ENCODE data around the gene CACNA2D1.

CACNA2D1 gene

DNA sequence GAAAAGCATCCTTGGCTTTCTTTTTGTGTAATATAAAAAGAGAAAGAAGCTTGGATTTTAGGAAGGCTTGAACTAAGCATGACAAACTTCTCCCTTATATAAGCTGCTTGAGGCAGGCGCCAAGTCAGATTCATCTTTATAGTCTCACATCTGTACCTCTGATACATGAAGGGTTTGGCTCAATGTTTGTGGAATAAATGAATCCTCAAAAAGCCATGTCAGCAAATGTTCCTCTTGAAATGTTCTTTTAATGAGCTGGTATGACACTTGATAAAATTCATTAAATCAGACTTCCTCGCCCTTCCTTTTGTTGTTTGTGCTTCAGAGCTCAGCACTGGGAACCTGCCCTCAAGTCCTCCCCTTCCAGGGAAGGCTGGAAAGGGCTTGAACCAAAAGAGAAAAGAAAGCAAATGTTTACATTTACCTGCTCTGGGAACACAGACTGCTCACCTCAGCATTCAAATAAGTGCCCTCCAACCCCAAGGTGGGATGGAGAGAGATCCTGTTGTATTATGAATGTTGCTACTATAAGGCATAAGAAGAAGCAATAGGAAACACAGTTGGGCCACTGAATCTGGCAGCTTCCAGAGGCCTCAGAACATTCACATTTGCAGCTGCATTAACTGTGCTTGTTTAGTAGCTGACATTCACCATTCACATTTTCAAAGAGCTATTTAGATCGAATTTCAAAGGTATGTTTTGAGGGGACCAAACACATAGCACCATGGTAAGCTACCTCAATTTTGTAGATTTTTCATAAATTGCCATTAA, 212.6 kb downstream of the CACNA2D1 start:
- DNase-seq (ENCODE audit: low spot score): no peak

DNA sequence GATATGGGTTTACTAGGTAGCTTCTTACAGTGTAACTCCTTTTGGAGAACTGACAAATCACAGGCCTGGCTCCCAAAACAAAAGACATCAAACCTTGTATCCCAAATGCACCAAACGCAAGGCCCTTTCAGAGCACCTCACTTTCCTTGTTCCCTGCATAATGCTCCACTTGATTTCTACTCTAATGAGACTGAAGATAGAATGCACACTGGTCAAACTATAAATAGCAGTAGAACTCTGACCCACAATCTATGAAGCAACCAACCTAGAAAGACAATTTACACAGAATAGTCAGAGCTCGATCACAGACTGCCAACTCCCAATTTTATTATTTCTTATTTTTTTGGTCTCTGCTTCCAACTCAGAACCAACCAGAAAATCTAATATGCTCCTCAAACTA, 214.4 kb downstream of the CACNA2D1 start:
- no peak for DNase-seq (ENCODE audit: low spot score)

DNA sequence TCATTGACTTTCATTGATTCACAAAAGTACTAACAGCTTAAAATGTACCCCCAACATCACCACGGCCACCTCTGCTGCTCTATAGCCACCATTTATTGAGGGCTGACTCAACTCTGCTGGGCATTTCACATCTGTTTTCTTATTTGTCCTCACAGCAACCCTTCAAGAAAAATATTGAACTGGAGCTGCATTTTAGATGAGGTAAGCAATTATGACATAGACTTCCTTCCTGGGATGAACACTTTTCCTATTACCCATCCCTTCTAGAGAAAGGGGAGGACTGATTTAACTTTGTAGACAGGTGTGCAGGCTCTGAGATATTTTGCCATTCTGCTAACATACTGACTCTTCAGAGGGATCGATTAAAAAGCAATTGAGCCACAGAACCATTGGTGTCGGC, 217.4 kb downstream of the CACNA2D1 start:
- DNase-seq (ENCODE audit: low spot score): no peak

DNA sequence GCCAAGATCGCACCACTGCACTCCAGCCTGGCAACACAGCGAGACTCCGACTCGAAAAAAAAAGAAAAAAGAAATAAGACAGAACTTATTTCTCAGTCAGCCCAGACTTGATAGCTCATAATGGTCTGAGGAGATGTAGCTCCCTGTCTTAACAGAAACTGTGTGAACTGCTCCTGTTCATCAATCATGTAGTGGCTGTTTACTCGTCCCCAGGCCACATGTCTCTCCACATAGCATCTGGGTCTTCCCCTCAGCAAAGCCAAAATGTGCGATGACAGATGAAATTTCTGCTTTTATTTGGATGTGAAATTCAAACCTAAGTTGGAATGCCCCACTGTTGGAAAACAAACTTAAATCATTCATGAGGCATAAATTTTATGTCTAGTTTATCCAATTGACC, 219.0 kb downstream of the CACNA2D1 start:
- DNase-seq (ENCODE audit: low spot score): no peak

DNA sequence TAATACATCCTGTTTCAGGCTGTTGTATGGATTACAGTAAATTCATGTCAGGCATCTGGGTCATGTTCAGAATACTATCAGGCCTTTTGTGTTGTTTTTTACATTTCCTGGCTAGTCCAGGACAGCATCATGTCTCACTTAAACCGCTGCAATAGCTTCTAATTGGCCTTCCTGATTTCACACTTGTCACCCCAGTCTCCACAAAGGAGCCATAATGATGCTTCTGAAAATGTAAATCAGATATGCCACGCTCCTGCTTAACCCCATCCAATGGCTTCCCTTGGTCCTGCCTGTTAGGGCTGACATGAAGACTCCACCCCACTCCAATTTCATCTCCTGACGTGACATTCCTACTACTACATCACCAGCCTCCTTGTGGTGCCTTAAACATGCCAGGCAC, 220.0 kb downstream of the CACNA2D1 start:
- DNase-seq (ENCODE audit: low spot score): no peak

DNA sequence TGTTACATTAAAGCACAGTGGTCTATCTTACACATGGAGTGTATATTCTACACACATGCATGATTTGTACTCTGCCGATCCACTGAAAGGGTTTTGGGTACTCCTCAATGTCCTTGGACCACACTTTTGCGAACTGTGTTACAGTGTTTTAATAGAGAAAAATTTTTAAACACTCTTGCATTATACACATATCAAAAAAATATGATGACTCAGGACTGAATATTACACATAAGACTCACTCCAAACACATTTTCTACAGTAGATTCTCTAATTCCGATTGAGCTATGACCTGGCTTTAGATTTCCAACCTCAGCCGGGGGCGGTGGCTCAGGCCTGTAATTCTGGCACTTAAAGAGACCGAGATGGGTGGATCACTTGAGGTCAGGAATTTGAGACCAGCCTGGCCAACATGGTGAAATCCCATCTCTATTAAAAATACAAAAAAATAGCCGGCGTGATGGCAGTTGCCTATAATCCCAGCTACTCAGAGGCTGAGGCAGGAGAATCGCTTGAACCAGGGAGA, 222.4 kb downstream of the CACNA2D1 start:
- no peak for DNase-seq (ENCODE audit: low spot score)

DNA sequence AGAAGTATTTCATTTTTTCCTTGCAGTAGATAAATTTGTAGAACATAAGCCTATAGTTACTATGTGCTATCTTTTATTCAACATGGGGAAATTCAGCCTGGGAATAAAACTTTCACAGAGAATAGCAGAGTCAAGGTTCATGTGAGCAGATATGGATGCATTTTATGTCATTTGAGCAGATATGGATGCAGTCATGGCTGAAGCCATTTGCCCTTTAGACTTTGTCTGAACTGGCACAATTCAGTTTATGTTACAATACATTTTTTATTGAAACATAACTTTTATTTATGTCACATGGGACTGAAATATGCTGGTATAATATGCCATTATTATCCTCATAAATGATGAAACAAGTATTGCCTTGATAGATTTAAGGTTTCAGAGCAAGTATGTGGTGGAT, 231.1 kb downstream of the CACNA2D1 start:
- no peak for DNase-seq (ENCODE audit: low spot score)

DNA sequence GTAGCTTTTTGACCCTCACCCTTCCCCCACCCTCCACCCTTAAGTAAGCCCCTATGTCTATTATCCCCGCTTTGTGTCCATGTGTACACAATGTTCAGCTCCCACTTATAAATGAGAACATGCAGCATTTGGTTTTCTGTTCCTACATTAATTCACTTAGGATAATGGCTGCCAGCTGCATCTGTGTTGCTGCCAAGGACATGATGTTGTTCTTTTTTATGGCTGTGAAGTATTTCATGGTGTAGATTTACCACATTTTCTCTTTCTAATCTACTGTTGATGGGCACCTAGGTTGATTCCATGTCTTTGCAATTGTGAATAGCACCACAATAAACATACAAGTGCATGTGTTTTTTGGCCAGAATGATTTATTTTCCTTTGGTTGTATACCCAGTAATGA, 232.2 kb downstream of the CACNA2D1 start:
- DNase-seq (ENCODE audit: low spot score): no peak

DNA sequence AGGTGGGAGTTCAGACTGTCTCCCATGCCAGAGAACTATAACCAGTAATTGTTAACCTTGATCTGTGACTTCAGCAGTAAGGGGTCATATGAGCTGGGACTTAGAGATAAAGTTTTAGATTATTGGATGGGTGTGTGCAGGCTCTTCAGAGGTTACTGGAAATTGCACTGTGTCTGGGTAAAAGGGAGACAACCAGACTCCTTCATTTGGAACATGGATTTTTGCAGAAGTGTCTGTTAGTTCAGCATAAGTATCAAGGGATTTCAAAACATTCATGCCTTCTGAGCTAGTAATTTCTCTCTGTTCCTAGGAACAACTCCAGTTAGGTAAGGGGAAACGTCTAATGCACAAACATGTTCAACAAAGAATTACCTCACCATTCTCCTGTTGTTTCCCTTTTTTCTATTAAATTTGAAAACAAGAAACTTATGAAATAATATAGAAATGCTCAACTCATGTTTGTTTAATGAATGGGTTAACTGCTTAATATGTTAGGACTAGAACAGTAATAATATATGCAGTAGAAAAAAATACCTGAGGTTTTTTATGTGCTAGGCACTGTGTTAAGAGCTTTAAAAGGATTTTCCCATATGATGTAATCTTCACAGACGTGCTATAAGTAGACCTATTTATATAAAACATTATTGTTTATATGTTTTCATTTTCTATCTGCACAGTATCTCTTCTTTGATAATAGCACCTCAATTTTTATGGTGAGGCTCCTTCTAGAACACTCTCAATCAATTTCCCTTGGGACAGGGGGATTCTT, 233.0 kb downstream of the CACNA2D1 start:
- no peak for DNase-seq (ENCODE audit: low spot score)

DNA sequence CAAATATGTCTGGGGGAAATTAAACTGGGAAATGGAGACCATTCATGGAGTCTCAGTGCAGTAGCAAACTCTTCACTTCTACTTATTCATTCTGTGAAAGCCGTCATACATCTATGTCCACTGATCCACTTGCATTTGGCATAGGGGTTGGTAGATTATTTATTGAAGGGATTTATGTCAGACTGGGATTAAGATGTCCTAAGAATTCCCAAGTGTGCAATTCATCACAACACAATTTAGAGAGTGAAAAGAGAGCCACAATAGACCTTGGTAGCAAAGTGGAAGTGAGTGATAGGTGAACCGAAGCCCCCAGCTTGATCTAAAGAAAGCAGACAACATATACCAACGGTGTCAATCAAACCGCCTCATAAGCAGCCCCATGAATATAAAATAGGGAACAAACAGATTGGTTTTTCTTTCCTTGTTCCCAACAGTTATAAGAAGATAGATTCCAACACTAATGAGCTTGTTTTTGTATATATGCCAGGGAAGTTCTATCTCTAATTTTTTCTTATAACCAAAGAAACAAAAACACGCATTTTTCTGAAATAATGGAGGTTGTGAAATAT, 234.3 kb downstream of the CACNA2D1 start:
- no peak for DNase-seq (ENCODE audit: low spot score)

DNA sequence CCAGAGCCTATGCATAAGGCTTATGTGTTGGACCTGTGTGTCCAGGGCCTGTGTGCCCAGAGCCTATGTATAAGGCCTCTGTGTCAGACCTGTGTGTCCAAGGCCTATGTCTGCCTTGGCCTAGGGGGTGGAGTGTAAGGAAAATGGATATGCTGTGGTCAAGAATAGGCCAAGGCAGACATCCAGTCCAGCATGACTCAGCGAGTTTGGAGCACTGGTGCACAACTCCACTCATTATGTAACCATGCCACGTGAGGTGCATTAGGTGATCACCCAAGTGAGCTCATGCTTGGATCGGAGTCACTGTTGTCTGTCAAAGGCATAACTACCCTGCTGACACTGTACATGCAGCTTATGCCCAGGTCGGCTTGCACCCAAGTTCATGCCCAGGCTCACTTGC, 238.9 kb downstream of the CACNA2D1 start:
- DNase-seq (ENCODE audit: low spot score): no peak

DNA sequence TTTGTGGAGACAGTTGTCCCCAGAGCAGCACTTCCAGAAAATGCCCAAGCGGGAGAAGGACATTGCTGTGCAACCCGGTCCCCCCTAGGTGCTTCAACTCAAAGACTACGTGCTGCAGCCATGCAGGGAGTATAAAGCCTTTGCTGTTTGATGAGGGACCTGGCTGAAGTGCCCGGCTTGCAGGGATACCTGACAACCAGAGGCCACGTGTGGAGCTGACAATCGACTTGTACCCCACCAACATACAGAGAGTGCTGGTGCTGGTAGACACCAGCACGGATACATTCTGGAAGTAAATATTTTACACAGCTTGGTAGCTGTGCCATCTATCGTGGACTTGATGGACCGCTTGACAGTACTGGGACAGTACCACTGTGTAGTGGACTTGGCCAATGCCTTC, 240.6 kb downstream of the CACNA2D1 start:
- DNase-seq (ENCODE audit: low spot score): no peak

DNA sequence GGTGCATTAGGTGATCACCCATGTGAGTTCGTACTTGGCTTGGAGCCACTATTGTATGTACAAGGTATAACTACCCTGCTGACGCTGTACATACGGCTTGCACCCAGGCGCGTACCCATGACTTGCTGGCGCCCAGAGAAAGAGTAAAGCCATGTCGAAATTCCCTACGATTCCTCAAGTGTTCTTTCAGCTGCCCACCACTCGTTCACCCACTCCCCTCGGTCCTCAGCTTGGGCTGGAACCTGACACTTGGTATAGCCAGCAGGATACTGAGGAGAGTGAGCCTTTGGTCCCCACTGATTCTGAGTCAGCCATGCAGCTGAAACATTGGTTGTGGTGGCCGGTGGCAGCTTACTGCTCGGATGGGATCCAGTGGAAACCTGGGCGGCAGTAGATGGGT, 241.5 kb downstream of the CACNA2D1 start:
- DNase-seq (ENCODE audit: low spot score): no peak

DNA sequence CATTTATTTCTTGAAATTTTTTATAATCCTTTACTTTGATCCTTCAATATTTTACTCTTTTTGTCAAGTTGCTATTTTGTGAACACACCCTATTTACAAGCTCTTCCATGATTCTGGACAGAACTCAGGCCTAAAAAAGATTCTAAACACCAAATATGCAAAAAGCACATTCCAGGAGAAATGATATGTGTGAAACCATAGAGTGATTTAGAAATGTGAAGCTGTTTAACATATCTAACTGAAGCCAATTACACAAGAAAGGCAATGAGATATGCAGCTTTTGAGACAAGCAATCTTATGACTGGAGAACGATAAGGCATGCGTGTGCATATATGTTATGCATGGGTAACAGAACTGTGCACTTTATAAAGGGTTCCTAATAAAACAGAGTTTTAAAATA, 243.0 kb downstream of the CACNA2D1 start:
- no peak for DNase-seq (ENCODE audit: low spot score)

DNA sequence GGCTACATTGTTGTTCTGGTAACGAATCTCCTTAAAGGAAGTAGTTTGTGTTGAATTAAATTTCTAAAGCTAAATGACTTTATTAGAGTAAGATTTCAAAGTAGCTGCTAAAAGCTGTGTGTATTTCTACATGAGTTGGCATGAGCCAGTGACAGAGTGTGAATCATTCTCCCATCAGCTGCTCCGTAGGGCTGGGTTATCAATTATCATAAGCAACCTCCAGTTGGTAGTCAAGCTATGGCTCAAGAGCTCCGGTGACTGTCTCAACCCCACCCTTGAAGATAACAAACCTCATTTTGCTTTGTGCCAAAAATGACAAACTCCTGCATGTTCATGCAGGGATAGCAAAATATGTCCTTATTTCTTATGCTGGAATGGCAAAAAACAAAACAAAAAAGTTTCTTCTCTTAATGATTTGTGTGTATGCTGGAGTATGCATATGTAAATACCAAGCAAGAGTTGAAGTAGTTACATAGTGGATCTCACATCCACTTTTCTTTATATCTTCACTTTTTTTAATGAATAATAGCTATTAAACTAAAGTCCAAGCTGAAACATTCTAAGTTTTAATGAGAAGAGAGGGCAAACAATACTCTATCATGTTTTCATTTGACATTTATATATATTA, 249.4 kb downstream of the CACNA2D1 start:
- no peak for DNase-seq (ENCODE audit: low spot score)

DNA sequence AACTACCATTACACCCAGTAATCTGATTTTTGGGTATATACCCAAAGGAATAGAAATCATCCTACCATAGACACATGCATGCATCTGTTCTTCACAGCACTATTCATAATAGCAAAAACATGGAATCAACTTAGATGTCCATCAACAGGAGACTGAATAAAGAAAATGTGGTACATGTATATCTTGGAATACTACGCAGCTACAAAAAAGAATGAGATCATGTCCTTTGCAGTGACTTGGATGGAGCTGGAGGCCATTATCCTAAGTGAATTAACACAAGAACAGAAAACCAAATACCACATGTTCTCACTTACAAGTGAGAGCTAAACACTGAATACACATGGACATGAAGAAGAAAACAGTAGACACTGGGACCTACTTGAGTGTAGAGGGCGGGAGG, 254.9 kb downstream of the CACNA2D1 start:
- no peak for DNase-seq (ENCODE audit: low spot score)

DNA sequence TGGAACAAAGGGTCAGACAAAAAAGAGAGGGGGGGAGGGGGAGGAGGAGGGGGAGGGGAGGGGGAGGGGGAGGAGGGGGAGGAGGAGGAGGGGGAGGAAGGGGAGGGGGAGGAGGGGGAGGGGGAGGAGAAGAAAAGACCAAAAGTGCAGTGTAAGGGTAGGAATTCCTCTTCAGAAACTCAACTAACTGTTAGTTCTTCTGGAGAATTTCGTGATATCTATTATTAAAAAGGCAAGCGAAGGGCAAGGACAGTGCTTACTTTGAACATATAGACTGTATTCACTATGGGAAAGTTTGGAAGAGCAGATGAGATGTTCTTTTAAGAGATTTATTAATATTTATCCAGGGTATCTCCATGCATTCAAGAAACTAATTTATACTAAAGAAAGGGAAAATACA, 258.1 kb downstream of the CACNA2D1 start:
- no peak for DNase-seq (ENCODE audit: low spot score)

DNA sequence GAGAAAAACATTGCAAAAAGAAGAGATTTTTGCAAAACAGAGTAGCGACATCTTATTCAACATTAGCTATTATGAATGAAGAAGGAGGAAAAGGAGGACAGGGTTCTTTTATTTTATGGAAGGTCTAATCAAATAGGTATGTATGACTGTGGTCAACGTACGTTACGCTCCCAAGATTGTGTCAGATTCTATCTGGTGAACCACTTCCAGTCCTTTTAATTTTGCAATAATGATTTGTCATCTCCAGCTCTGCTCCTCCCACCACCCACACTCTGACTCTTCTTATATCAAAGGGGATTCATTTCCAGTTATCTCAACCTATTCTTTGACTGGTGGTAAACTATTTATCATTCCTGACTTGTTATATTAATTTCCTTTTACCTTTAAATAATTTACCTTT, 259.9 kb downstream of the CACNA2D1 start:
- DNase-seq (ENCODE audit: low spot score): no peak

DNA sequence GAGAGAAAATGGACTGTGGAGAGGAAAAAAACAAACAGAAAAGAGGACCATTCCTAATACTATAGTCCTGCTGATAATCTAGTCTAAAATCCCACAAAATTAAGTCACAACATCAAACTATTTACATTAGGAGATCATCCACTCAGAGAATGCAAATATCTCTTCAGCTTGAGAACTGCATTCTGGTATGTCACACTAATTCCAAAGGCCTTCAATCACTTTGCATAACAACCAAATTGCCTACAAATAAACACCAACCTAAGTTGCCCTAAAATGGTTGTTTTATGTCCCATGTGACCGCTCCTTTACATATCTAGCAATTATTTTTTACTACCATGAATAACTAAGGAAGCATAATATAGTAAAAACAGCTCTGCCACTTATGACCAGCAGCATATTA, 264.3 kb downstream of the CACNA2D1 start:
- DNase-seq (ENCODE audit: low spot score): no peak

DNA sequence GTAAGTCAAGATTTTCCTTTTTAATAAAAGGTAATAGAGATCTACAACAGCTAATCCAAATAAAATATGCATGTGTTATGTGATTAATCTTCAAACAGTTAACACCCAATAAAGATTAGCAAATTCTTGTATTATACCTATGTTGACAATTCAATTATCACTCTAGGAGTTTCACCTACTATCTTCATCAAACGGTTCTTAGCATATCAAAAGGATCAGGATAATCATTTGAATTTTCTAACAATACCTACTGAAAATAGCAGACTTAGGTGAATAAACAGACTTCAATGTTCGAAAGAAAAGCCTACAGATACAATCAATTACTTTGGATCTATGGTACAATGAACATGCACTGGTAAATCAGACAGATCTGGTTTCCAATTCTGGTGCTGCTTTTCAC, 268.3 kb downstream of the CACNA2D1 start:
- DNase-seq (ENCODE audit: low spot score): no peak

DNA sequence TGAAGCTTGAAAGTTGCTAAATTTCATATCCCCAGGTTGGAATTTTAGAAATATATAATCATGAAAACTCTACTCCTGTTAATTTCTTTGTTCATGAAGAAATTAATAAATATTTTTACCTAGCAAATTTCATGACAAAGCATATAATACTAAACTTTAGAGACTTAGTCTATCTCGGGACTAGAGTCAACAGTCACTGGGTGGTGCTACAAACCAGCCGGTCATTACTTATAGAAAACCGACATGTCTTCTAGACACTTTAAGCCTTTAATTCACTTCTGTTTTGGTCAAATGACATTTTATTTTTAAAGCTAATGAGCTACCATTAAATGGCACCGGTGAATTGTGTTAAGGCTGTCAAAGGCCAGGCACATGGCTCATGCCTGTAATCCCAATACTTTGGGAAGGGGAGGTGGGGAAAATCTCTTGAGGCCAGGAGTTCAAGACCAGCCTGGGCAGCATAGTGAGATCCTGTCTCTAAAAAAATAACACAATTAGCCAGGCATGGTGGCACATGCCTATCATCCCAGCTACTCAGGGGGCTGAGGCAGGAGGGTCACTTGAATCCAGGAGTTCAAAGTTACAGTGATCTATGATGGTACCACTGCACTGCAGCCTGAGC, 270.1 kb downstream of the CACNA2D1 start:
- no peak for DNase-seq (ENCODE audit: low spot score)

DNA sequence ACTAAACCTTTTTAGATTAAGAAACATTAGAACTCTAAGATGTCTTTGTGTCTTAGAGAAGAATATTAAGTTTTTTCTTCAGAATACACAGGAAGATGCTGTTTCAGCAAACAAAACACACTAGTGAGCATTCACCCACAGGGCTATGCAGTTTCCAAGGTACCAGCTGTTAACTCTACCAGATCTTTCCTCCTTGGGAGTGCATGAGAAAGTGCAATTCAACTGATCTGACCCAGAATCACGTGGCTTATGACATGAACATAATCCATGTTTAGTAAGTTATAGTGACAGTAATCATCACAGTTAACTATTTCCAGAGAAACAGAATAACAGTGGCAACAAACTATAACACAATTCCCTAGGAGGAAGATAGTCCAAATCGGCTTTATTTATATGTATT, 270.7 kb downstream of the CACNA2D1 start:
- DNase-seq (ENCODE audit: low spot score): no peak
